Keratinocyte (primary cell): ENCODE results near the gene HSBP1. TPM values are rescaled to one million over a fixed set of nuclear protein-coding genes. Genes with fewer than 3 reads are reported as not detected.

Experiments
- DNase-seq: peaks from one replicate; pipeline ENCODE4 v3.0.0-alpha.2; 2011; ENCODE audit warnings: low read depth, missing footprints, low spot score
- FAIRE-seq: peaks from 2 replicates; lab custom pipeline; 2011; peaks lifted over from hg19 to GRCh38; lab: Jason Lieb, UNC
- H2AFZ ChIP-seq: 2 replicates; pipeline ENCODE4 v1.6.0; 2012; ENCODE audit warnings: low read length, control low read depth, inconsistent platforms; ENCODE audit not compliant: control insufficient read depth
- H3K27ac ChIP-seq: 2 replicates; pipeline ENCODE4 v1.5.1; 2011; ENCODE audit warnings: low read length; ENCODE audit not compliant: control insufficient read depth, insufficient read depth
- H3K27me3 ChIP-seq: 3 replicates; pipeline ENCODE4 v1.6.0; 2011; ENCODE audit warnings: low read length; ENCODE audit not compliant: control insufficient read depth, insufficient read depth; ENCODE audit errors: extremely low read depth
- H3K36me3 ChIP-seq, 2 experiments: 2 replicates in 1 of 2; 3 replicates in 1 of 2; pipeline ENCODE4 v1.5.1; 2011; ENCODE audit warnings: low read length in 2 of 2, mild to moderate bottlenecking in 1 of 2; ENCODE audit not compliant: control insufficient read depth in 2 of 2, insufficient read depth in 2 of 2; ENCODE audit errors: extremely low read depth in 1 of 2
- H3K4me1 ChIP-seq: 3 replicates; pipeline ENCODE4 v1.5.1; 2011; ENCODE audit warnings: low read length; ENCODE audit not compliant: control insufficient read depth, insufficient read depth; ENCODE audit errors: extremely low read depth
- H3K4me2 ChIP-seq: 3 replicates; pipeline ENCODE4 v1.6.0; 2011; ENCODE audit warnings: low read depth, low read length; ENCODE audit not compliant: control insufficient read depth, insufficient read depth; ENCODE audit errors: extremely low read depth
- H3K4me3 ChIP-seq, 3 experiments: fragments of 200-600 bp in 1 of 3; sonication (generic) in 1 of 3; 2 replicates in 2 of 3; 3 replicates in 1 of 3; pipeline ENCODE4 v1.5.1; 2011 to 2016; ENCODE audit warnings: low read length in 3 of 3, mild to moderate bottlenecking in 3 of 3, control low read depth in 2 of 3, inconsistent platforms in 1 of 3, low read depth in 1 of 3, mixed read lengths in 1 of 3, mixed run types in 1 of 3, moderate library complexity in 1 of 3; ENCODE audit not compliant: control insufficient read depth in 2 of 3, insufficient read depth in 2 of 3; ENCODE audit errors: extremely low read depth in 1 of 3
- H3K79me2 ChIP-seq: 2 replicates; pipeline ENCODE4 v1.6.0; 2012; ENCODE audit warnings: low read length; ENCODE audit not compliant: control insufficient read depth, insufficient read depth
- H3K9ac ChIP-seq: 3 replicates; pipeline ENCODE4 v1.6.0; 2011; ENCODE audit warnings: low read length; ENCODE audit not compliant: control insufficient read depth, insufficient read depth; ENCODE audit errors: extremely low read depth
- H3K9me1 ChIP-seq: 3 replicates; pipeline ENCODE4 v1.6.0; 2011; ENCODE audit warnings: low read length; ENCODE audit not compliant: control insufficient read depth, insufficient read depth; ENCODE audit errors: extremely low read depth
- H3K9me3 ChIP-seq: 2 replicates; pipeline ENCODE4 v1.5.1; 2012; ENCODE audit warnings: low read depth, low read length; ENCODE audit not compliant: control insufficient read depth
- H4K20me1 ChIP-seq: 3 replicates; pipeline ENCODE4 v1.6.0; 2011; ENCODE audit warnings: low read length; ENCODE audit not compliant: control insufficient read depth, insufficient read depth; ENCODE audit errors: extremely low read depth
- CTCF ChIP-seq, 3 experiments: IDR thresholded peaks in 1 of 3; conservative IDR thresholded peaks in 1 of 3; optimal IDR thresholded peaks in 1 of 3; 2 replicates in 2 of 3; 3 replicates in 1 of 3; pipeline versions ENCODE3 to v1.5.1; 2011; ENCODE audit warnings: low read length in 3 of 3, mild to moderate bottlenecking in 3 of 3, moderate library complexity in 2 of 3, control low read depth in 1 of 3, inconsistent platforms in 1 of 3; ENCODE audit not compliant: insufficient read depth in 2 of 3; ENCODE audit errors: extremely low read depth in 1 of 3
- EZH2 ChIP-seq: IDR thresholded peaks from one replicate; pipeline ENCODE4 v1.6.1; 2012; ENCODE audit warnings: inconsistent platforms, mild to moderate bottlenecking, low read length, moderate library complexity
- dilution Hi-C: fragments of 300-500 bp; cut with MboI; formaldehyde crosslinking; loops from one replicate; pipeline ENCODE4 v1.7.0; 2020; ENCODE audit warnings: low sequenced_read_pairs; ENCODE audit not compliant: extremely low pct_ligation_motif_present
- polyA plus RNA-seq, 5 experiments: library from polyadenylated mRNA; depleted of rRNA in 3 of 5; stranded (reverse) in 3 of 5; stranded (forward) in 1 of 5; unstranded in 1 of 5; fragments of >200 nt; gene quantifications; 1 replicate in 1 of 5; 2 replicates in 3 of 5; 3 replicates in 1 of 5; pipeline versions ENCODE4 v1.2.1 to v1.2.3, GENCODE V29; 2011 to 2012; ENCODE audit warnings: missing spikeins in 2 of 5, low read depth in 1 of 5, low replicate concordance in 1 of 5

The HSBP1 gene
- polyA plus RNA-seq, 1 donor (not counting 4 experiments of a cell fraction or from before 2014, with no cell fraction given): 264 TPM

DNA sequence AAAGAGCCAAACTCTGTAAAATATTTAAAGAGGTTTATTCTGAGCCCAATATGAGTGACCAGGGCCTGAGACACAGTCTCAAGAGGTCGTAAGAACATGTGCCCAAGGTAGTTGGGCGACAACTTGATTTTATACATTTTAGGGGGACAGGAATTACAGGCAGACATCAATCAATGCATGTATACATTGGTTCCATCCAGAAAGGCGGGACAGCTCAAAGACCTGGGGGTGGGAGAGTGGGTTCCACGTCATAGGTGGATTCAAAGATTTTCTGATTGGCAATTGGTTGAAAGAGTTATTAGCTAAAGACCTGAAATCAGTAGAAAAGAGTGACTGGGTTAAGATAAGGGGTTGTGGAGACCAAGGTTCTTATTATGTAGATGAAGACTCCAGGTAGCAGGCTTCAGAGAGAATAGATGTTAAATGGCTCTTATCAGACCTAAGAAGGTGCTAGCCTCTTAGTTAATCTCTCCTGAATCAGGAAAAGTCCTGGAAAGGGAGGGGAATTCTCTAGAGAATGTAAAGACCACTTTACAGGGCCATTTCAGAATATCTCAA, 32.4 kb downstream of the HSBP1 start:
- Histone ChIP-seq H3K4me2 (no peak overlapping the region), H3K27ac (no peak overlapping the region), H3K4me3 (no peak overlapping the region), H3K9me1 (no peaks in the 10 kb centered on the region), H3K36me3 (no peaks in the 10 kb centered on the region), H3K9me3 (no peaks in the 10 kb centered on the region), H3K79me2 (no peaks in the 10 kb centered on the region), H4K20me1 (no peaks in the 10 kb centered on the region), H3K27me3 (no peaks in the 10 kb centered on the region), H2AFZ (no peak overlapping the region), H3K4me1 (peaks cover 8% of the 10 kb centered on the region), H3K9ac (no peak overlapping the region)
- dilution Hi-C loops: no loop called here
- TF ChIP-seq CTCF (optimal IDR thresholded peaks at IDR 0.05 in 1 of 3, IDR thresholded peaks at IDR 0.05 in 1 of 3, conservative IDR thresholded peaks at IDR 0.05 in 1 of 3; ENCODE audit: extremely low read depth in 1 of 3, insufficient read depth in 2 of 3, low read length in 3 of 3) (no peak), EZH2 (no peak)
- DNase-seq: no peak
- FAIRE-seq: no peak

DNA sequence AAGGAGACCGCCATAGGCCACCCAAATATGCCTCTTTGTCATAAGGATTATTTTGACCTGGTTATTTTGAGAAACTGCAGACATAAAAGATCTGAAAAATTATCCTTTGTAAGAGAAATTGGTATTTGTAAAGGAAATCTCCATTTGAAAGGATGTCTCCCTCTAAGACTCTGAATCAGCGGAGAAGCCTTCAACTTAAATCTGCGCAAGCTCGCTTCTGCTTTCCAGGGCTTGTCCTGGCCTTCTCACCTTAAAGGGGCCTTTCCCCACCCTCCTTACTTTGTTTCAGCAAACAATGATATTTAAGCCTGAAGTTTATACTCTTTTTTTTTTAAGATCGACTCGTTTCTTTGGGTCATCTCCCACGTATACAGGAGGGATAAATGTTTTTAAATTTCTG, 34.5 kb downstream of the HSBP1 start:
- Histone ChIP-seq H2AFZ (no peak overlapping the region), H3K4me1 (no peaks in the 10 kb centered on the region), H3K27ac (no peak overlapping the region), H3K4me2 (no peak overlapping the region), H3K79me2 (no peaks in the 10 kb centered on the region), H3K9me3 (no peaks in the 10 kb centered on the region), H3K9me1 (no peaks in the 10 kb centered on the region), H3K27me3 (no peaks in the 10 kb centered on the region), H3K9ac (no peak overlapping the region), H3K4me3 (no peak overlapping the region), H4K20me1 (no peaks in the 10 kb centered on the region), H3K36me3 (no peaks in the 10 kb centered on the region)
- DNase-seq (no peak), FAIRE-seq (no peak)
- dilution Hi-C loops: no loop called here
- no peak for TF ChIP-seq EZH2
- no peak for TF ChIP-seq CTCF (optimal IDR thresholded peaks at IDR 0.05 in 1 of 3, IDR thresholded peaks at IDR 0.05 in 1 of 3, conservative IDR thresholded peaks at IDR 0.05 in 1 of 3; ENCODE audit: extremely low read depth in 1 of 3, insufficient read depth in 2 of 3, low read length in 3 of 3)
